ENCODE data around the gene R3HDM1.
"Not testable (repeated sequence)": the region's sequence is repeated elsewhere in the genome, so short reads cannot be mapped to it uniquely, and the experiment has no call there.

The R3HDM1 gene

GRCh38 chr2:135641156-135642068, 110.1 kb downstream of the R3HDM1 start:
- DNase-seq (ENCODE audit: low read depth in 2 of 2), result no peak

GRCh38 chr2:135647836-135648579, 116.7 kb downstream of the R3HDM1 start:
- no peak for DNase-seq (ENCODE audit: low read depth in 2 of 2)

GRCh38 chr2:135650721-135651120, 119.4 kb downstream of the R3HDM1 start:
- DNase-seq (ENCODE audit: low read depth in 2 of 2), result no peak

- no peak for DNase-seq (ENCODE audit: low read depth in 2 of 2)
These were observed 120.4 kb downstream of the R3HDM1 start for GRCh38 chr2:135651717-135652116.

- not testable (repeated sequence) for DNase-seq (ENCODE audit: low read depth in 2 of 2)
These were observed 123.0 kb downstream of the R3HDM1 start for GRCh38 chr2:135654239-135654638.

GRCh38 chr2:135657806-135658582, 126.7 kb downstream of the R3HDM1 start:
- DNase-seq (ENCODE audit: low read depth in 2 of 2), result no peak

GRCh38 chr2:135662088-135662487, 130.8 kb downstream of the R3HDM1 start:
- no peak for DNase-seq (ENCODE audit: low read depth in 2 of 2)

GRCh38 chr2:135663148-135663700, 131.9 kb downstream of the R3HDM1 start:
- no peak for DNase-seq (ENCODE audit: low read depth in 2 of 2)

- no peak for DNase-seq (ENCODE audit: low read depth in 2 of 2)
These were observed 133.4 kb downstream of the R3HDM1 start for GRCh38 chr2:135664623-135665068.

GRCh38 chr2:135667045-135667444, 135.8 kb downstream of the R3HDM1 start:
- DNase-seq (ENCODE audit: low read depth in 2 of 2), result no peak

GRCh38 chr2:135674453-135674852, 143.2 kb downstream of the R3HDM1 start:
- DNase-seq (ENCODE audit: low read depth in 2 of 2), result no peak

- DNase-seq (ENCODE audit: low read depth in 2 of 2), result no peak
These were observed 144.7 kb downstream of the R3HDM1 start for GRCh38 chr2:135676031-135676430.

GRCh38 chr2:135679125-135679524, 147.8 kb downstream of the R3HDM1 start:
- DNase-seq (ENCODE audit: low read depth in 2 of 2), result no peak

GRCh38 chr2:135685361-135685760, 154.1 kb downstream of the R3HDM1 start:
- no peak for DNase-seq (ENCODE audit: low read depth in 2 of 2)

- no peak for DNase-seq (ENCODE audit: low read depth in 2 of 2)
These were observed 157.7 kb downstream of the R3HDM1 start for GRCh38 chr2:135688978-135689377.

GRCh38 chr2:135689679-135690078, 158.4 kb downstream of the R3HDM1 start:
- no peak for DNase-seq (ENCODE audit: low read depth in 2 of 2)

GRCh38 chr2:135694711-135695110, 163.4 kb downstream of the R3HDM1 start:
- DNase-seq (ENCODE audit: low read depth in 2 of 2), result no peak

- DNase-seq (ENCODE audit: low read depth in 2 of 2), result no peak
These were observed 167.6 kb downstream of the R3HDM1 start for GRCh38 chr2:135698838-135699237.

GRCh38 chr2:135701442-135701841, 170.2 kb downstream of the R3HDM1 start:
- peak in 1 of 2 experiments; percentile 6 for DNase-seq (ENCODE audit: low read depth in 2 of 2)

- no peak for DNase-seq (ENCODE audit: low read depth in 2 of 2)
These were observed 172.0 kb downstream of the R3HDM1 start for GRCh38 chr2:135703300-135703699.

- not testable (repeated sequence) for DNase-seq (ENCODE audit: low read depth in 2 of 2)
These were observed 172.8 kb downstream of the R3HDM1 start for GRCh38 chr2:135704075-135704474.

- DNase-seq (ENCODE audit: low read depth in 2 of 2), result no peak
These were observed 176.9 kb downstream of the R3HDM1 start for GRCh38 chr2:135708159-135708558.
